Left hindlimb (tissue), 1 donor: ENCODE results near the gene CCBE1.
"Not testable (repeated sequence)": the region's sequence is repeated elsewhere in the genome, so short reads cannot be mapped to it uniquely, and the experiment has no call there.

ENCODE experiments used
- DNase-seq: peaks from one replicate; pipeline ENCODE4 v3.0.0-alpha.2; 2018

CCBE1 gene

DNA sequence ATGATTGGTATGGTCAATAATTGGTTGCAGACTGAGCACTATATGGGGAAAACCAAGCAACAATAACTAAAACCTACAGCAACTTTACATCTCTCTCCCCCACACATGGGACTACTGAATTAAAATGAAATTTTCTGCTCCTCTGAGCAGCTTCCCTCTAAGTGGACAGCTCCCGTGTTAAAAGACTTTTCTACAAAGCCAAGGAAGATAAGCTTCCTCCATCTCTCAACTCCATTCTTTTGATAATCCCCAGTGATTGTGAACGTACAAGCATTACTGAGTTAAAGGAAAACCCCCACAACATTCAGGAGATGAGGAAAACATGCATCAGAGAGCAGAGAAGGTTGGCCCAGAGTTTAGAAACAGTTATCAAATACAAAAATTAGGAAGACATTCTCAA is 21.9 kb downstream of the CCBE1 start:
- no peak for DNase-seq

DNA sequence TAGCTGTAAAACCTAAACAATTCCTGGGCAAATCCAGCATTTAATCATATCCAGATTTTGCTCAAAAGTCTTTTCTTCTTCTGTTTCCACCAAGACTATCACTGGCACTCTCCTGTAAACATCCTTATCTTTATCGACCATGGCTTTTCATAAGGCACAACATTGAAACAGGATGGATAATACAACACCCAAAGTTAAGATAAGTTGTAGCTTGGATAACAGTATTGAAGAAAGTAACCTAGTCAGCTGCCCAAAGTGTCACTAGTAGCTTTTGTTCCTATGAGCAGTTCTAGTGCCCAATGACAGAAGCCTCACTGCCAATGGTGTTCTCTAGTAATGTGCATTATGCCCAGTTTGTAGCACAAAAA is 22.3 kb downstream of the CCBE1 start:
- DNase-seq: no peak

DNA sequence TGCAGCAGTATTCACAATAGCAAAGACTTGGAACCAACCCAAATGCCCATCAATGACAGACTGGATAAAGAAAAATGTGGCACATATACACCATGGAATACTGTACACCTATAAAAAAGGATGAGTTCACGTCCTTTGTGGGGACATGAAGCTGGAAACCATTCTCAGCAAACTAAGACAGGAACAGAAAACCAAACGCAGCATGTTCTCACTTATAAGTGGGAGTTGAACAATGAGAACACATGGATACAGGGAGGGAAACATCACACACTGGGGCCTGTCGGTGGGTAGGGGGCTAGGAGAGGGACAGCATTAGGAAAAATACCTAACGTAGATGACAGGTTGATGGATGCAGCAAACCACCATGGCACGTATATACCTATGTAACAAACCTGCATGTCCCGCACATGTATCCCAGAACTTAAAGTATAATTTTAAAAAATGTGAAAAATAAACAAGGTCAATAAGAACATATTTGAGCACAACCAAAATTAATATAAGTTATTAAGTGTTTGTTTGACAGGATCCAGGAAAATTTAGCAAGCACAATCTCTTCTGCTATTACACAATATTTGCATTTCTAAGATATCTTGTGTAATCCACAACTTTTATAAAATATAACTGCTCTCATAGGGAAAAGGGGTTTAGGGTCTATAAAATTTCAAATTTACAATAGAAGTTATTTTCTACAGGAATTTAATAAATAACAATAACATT is 22.9 kb downstream of the CCBE1 start:
- no peak for DNase-seq

DNA sequence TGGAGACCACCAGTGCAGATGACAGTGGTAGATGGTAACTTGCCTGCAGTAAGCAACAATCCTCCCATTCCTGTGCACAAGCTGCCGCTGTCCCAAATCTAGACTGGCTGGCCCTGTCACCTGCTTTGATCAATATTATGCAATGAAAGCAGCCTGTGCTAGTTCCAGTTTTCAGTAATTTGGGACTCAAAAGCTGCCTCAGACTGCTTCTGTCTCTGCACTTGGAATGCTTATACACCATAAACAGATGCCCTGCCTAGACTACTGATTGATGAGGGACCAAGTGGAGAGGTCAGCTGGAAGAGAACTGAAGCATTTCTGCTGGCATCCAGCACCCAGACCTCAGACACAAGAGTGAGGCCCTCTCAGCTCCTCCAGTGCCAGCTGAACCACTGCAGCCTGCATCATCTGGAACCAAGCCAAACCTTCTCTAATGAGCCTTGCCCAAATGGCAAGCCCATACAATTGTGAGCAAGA is 24.9 kb downstream of the CCBE1 start:
- DNase-seq: no peak

DNA sequence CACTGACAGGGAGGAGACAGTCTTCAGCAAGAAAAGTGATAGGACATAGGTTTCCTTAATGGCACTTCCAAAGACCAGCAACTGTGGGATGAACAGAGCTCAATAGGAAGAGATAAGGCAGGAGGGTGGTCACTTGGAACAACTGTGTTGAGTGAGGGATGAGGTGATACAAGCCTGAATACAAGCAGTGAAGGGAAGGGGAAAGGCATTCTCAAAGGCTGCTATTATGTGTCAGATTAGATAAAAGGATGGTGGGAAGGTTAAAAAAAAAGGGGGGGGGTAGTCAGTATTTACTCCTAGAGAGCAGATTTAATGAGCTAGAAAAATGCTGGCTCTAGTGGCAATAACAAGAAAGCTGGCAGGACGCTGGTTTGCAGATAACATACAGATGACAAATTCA is 25.7 kb downstream of the CCBE1 start:
- no peak for DNase-seq

DNA sequence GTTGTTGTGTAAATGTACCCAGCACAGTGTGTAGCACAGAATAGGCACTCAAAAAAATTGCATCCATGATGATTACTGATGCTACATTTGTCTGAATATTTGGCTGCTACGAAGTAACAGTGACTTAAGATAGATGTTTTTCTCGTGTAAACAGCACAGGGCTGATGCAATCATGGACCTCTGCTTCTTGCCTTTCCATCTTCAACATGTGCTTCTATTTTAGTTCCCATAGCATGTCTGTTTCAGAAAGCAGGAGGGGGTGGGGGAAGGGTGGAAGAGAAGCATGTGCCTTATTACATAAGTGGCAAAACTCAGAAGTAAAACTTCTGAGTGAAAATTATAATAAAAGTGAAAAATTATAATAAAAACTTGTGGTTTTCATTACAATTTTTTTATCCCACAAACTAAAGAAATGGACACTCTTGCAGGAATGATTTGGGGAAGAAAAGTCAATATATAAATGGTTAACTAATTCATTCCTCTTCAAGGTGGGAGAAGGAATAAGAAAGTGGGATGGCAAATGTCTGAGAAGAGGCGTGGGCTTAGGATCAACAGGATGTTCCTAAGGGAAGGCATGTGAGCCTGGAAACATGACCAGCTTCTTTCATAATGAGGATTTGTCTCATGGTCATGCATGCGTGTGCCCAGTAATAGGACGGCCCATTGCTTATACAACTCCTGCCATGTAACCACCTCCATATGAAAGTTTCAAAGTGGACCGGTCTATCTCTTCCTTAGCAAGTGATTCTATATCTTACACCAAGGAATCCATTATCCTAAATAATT is 27.2 kb downstream of the CCBE1 start:
- DNase-seq: no peak

DNA sequence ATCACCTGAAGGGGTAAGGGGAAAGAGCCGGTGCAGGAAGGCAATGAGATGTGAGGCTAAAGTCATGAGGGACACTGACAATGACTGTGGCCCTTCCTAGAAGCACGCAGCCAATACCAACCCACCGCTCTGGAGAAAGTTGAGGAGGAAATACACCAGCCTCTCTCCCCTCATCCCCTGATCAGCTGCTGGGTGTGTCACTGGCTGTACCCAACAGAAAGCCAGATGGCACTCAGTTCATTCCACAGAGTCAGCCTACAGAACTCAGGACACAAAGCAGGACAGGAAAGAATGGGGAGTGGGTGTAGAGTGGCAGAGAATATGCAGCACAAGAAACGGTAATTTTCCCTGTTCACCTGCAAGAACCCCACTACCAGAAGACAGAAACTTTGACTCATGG is 29.7 kb downstream of the CCBE1 start:
- no peak for DNase-seq

DNA sequence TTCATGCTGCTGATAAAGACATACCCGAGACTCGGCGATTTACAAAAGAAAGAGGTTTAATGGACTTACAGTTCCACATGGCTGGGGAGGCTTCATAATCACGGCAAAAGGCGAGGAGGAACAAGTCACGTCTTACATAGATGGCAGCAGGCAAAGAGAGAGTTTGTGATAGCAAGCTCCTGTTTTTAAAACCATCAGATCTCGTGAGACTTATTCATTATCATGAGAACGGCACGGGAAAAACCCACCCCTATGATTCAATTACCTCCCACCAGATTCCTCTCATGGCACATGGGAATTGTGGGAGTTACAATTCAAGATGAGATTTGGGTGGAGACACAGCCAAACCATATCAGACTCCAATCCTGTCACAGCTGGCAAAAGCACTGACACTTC is 31.2 kb downstream of the CCBE1 start:
- DNase-seq: not testable (repeated sequence)

DNA sequence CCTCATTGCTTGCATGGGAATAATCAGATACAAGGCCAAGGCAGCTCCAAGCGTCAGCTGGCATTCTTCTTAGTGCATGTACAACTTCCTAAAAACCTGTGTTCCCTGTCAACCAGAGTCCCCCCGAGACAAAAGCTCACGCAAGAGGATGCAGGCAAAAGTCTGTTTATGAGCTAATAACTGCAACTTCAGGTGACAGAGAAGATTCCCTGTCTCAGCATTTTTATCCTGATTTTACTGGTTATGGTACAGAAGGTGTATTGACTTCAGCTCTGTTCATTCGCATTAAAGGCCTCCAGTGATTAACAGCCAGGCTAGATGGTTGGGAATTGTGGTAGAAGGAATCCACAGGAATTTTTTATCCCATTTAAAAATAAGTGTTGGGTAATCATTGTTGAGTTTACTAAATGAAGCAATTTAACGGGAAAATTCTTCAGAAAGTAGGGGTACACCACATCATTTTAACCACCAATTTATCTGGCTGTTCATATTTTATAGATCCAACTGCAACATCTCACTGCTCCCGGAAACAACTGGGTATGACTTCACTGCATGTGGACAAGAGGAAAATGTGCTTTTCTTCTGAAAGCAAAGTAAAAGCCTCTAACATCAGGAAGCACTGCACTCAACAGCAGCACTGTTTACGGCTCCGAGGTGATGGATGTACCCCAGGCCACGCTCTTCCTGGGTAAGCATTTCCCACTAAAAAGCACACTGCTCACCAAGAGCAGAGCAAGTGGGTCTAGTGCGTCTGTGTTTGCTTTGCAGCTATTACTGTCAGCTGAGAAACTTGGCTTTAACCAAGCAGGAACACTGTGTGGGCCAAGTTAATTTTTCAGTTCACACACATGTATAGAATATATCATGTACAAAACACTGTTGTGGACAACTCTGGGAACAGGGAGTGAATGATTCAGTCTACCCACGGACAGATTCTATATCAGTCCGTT is 31.9 kb downstream of the CCBE1 start:
- no peak for DNase-seq

DNA sequence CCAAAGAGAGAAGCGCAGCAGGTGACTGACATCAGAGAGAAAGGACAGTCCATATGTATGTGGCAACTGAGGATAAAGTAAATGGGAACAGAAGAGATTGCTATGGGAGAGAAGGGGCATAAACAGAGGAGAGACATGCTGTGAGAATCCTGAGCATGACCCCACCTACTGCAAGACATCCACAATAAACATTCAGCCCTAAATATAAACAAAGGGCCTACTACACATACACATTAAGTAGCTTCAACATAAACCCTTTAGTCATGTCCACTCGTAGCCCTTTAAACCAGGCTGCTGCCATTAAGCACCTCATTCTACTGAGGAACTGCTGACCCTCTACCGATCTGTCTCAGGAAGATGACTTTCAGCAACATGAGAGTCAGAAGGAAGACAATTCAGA is 32.9 kb downstream of the CCBE1 start:
- no peak for DNase-seq

DNA sequence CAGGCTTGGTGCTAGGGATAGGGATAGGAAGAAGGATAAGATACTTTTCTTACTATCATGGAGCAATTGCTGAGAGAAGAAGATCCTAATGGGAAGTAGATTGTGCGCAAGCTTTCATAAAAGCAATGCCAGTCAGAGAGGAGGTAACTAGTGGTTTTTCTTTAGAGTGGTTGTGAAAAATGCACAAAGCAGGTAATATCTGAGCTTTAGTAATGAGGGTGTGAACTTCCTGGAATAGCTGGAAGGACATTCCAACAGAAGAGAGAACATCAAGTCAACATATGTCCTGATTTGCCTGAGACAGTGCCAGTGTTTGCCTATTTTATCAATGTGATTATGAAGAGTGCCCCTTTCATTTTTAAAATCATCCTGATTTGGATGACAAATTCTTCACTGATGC is 34.1 kb downstream of the CCBE1 start:
- DNase-seq: no peak

DNA sequence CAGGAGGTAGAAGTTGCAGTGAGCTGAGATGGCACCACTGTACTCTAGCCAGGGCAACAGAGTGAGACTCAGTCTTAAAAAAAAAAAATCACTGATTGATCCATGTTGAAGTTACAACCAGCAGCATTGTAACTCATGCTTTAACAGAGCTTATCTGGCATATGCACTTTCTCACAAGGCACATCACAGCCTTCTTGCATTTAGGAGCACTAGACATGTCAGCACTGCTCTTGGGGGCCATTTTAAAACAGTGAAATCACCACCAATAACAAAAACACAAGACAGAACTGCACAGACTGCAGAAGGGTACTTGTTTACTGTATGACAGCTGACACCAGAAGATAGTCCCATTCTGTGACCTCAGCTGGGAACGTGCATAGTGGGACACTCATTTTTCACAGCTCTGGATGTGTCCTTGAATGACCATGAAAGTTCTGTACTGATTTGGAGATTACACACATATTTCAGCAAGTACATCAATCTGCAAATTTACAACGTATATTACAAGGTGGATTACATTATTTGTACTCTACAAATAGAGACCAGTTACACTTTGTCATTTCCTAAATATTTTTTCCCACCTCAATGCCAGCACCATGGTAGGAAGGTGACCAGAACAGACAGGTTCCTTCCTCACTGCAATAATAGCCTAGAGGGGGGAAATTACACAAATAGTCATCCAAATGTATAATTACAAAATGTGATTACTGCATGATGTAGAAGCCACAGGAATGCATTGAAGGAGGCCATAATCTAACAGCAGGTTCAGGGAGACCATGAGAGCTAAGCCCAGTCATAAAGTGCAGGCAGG is 35.1 kb downstream of the CCBE1 start:
- no peak for DNase-seq

DNA sequence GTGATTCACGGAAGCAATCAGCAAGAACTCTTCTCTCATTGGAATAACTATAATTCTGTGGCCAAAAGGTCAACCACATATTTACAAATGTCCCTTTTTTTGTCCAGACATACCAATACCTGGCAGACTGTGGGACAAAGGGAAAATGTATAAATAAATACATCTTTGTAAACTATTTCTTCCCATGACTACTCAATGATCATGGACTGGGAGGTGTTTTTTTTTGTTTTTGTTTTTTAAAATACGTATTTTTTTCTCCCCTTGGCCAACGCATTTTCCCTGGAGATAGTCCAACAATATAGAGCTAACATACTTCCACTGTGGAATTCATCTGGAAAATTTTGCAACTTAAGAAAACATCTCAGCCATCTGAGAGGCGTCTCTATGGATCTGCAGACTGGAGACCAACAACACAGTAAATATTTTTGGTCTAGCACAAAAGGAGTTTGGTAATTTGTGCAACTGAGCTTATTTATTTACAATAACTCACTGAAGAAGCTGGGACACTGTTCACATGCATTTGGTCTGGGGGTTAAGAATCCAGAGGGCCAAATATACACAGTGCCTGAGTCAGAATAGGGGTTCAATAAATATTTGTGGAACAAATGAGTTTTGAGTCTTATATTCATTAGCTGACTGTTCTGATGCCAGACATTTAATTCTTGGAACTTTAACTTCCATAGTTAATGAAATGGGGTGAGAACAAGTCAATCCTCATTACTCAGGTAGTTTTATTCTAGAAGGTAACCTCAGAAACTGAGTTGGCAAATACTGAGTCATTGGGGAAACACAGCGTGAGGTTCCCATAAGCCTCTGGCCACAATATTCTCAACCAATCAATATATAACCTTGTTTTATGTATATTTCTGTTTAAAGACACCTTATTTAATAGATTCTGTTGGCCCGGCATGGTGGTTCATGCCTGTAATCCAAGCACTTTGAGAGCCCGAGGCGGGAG is 36.2 kb downstream of the CCBE1 start:
- no peak for DNase-seq

DNA sequence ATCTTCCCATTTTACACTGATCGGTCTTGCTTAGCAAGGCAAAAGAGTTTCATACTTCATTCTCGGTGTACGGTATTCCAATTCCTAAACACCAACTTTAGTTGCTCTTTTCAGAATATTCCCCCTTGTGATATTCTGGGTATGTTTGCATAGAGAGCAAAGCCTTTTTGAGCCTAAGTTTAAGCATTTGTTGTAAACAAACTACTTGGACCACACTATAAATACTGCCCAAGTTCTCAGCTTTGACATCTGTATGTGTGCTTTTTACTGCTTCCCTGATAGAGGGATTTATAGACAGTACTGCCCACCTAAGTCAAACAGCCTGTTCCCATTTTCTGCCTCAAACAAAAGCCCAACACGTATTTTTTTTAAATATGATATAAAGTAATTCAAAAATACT is 36.9 kb downstream of the CCBE1 start:
- DNase-seq: no peak

DNA sequence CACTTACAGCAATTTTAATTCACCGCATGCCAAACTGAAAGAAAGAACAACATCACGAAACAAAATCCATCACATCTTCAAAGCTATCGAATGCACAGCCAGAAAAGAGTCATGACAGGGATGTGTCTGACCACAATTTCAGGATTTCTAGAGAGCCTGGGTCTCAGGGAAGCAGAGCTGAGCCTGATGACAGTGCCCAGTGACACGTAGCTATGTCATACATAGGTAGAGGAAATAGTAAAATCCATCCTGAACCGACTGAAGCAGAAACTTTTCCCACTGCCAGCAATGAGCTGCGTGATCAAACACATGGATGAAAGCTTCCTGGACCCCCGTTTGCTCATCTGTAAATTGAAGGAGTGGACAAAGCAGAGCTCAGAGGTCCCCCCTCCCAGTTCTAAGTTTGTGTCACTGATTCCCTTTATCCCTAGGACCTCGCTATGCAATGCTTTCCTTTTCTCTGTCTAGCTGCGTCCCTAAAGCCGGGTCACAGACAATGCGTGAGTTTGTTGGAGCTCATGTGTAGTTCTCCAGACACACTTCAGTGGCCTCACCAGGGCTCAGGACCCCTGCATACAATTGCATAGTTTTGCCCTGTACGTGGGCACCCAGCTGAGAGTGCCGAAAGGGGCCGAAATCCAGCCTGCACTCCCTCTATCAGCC is 37.6 kb downstream of the CCBE1 start:
- no peak for DNase-seq

DNA sequence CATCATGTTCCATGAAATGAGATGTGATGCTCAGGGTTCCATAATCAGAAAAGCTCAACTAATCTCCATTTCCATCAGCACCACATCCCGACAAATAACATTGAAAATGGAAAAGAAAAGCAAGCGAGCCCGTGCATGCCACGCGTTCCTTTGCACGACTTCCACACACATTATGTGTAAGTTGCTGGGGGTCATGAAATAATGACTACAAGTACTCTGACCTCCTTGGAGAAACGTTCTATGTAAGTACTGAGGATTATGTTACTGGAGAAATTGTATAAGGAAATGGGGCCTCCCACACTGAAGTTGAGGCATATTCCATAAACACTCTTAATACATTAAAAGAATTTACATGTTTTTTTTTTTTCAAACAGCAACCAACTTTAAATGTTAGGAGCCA is 38.3 kb downstream of the CCBE1 start:
- DNase-seq: no peak

DNA sequence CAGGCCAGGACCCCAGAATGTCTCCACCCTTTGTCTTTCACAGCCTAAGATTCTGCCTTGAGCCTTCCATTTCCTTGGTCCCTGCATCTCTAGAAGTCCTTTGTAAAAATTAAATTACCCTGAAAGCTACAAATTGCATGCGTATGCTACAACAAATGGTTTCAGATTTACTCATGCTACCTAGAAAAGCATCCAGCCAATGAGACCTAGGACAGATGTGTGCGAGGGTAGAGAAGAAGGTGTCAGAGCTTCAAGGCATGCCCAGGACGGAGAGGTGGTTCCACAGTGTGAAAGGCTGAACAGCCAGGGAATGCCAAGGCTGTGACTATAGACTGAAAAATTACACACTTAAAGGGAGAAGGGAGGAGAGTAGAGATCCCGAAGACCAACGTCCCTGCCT is 40.2 kb downstream of the CCBE1 start:
- no peak for DNase-seq

DNA sequence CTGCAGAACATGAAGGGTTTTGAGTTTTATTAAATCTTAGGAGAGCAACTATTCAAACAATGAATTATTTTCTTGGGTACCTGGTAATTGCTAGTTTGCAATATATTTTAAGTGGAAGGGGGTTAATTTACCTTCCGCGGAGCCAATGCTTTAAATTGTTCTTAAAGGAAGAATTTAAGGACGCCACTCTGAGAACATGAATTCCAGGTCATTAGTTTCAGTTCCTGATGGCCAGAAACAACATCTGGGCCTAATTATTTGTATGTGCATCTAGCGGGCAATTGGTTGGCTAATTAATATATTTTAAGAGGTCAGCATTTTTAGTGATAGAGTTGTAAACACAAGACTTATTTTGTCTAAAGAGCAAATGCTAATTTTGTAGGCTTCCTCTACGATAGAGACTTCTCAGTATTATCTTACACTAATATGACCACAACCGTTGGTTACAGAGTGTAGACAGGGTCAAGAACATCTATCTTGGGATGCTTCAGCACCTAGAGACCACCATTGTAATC is 40.8 kb downstream of the CCBE1 start:
- no peak for DNase-seq

DNA sequence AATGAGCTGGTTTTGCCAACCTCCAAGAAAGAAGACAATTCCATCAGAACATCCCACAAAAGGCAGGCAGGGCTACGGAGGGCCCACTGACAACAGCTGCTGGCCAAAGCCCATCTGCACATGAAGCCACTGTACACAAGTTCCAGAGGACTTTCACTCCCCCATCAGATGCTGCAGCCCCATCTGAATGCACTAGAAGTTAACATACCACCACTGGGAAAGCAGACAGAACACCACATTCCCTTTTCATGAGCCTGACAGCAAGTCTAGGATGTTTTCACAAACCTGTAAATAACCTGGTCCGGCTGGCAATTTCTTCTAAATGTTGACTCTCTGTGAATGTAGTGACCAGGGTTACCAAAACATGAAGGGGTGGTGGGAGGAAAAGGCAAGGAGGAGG is 41.5 kb downstream of the CCBE1 start:
- DNase-seq: no peak

DNA sequence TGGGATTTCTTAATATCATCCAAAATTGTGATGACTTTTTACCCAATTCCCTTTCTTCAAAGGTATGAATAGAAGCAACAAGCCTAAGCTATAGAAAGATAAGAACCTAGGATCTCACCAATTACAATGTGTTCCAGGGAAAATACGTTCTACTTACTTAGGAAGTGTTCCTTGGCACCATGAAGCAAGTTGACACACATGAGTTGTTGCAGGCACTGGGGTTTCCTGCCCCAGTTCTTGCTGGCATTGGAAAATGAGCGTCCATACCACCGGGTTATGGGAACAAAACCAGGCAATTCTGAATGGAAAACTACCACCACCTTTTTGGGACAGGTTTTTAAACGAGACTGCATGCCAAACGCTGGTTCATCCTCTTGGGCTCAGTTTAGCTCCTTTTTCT is 46.2 kb downstream of the CCBE1 start:
- no peak for DNase-seq
